H1 (cell line): ENCODE measurements around the gene TNFRSF6B. TPM values are rescaled to one million over a fixed set of nuclear protein-coding genes. Genes with fewer than 3 reads are reported as not detected.
"Not testable (repeated sequence)": the region's sequence is repeated elsewhere in the genome, so short reads cannot be mapped to it uniquely, and the experiment has no call there.

Source experiments
- CTCF ChIA-PET: fragments of 300-600 bp; sonication (Branson Sonifier 250); formaldehyde crosslinking; loops from one replicate; lab custom pipeline; 2021; ENCODE audit not compliant: partially characterized antibody; lab: Charles Lee
- POLR2A ChIA-PET: fragments of 300-600 bp; sonication (Branson Sonifier 250); formaldehyde crosslinking; loops from one replicate; lab custom pipeline; 2021; ENCODE audit warnings: inconsistent platforms; ENCODE audit not compliant: partially characterized antibody; lab: Charles Lee
- DNase-seq, 2 experiments: peaks; one replicate each; pipeline versions ENCODE4 v3.0.0 to v3.0.0-alpha.2; 2010 to 2022; ENCODE audit warnings: low spot score in 2 of 2, low read depth in 1 of 2, mixed read lengths in 1 of 2
- FAIRE-seq: peaks from 2 replicates; lab custom pipeline; 2011; peaks lifted over from hg19 to GRCh38; lab: Jason Lieb, UNC
- H2AFZ ChIP-seq: 2 replicates; pipeline ENCODE4 v1.8.1; 2012; ENCODE audit warnings: low read length, inconsistent platforms
- H2AK5ac ChIP-seq: 2 replicates; pipeline ENCODE4 v1.6.1; 2013; ENCODE audit warnings: low read depth, low read length
- H2BK120ac ChIP-seq: replicated peaks from 2 replicates; pipeline ENCODE3; 2013; ENCODE audit warnings: low read depth, low read length, inconsistent platforms
- H2BK12ac ChIP-seq: 2 replicates; pipeline ENCODE4 v1.6.1; 2013; ENCODE audit warnings: low read depth, low read length
- H2BK15ac ChIP-seq: 2 replicates; pipeline ENCODE4 v1.6.1; 2013; ENCODE audit warnings: low read length
- H2BK20ac ChIP-seq: 2 replicates; pipeline ENCODE4 v1.6.1; 2013; ENCODE audit warnings: low read length
- H2BK5ac ChIP-seq: 2 replicates; pipeline ENCODE4 v1.6.1; 2013; ENCODE audit warnings: low read depth, low read length
- H3K14ac ChIP-seq: 2 replicates; pipeline ENCODE4 v1.6.1; 2013; ENCODE audit warnings: inconsistent platforms; ENCODE audit not compliant: insufficient read length
- H3K18ac ChIP-seq: 2 replicates; pipeline ENCODE4 v1.6.1; 2013; ENCODE audit warnings: low read length; ENCODE audit errors: extremely low read depth
- H3K23ac ChIP-seq: 2 replicates; pipeline ENCODE4 v1.6.1; 2013; ENCODE audit warnings: inconsistent platforms; ENCODE audit not compliant: insufficient read length
- H3K23me2 ChIP-seq: 2 replicates; pipeline ENCODE4 v1.6.1; 2013; ENCODE audit warnings: low read depth, low read length
- H3K27ac ChIP-seq: 2 replicates; pipeline ENCODE4 v1.6.1; 2011; ENCODE audit warnings: low read depth, low read length, inconsistent platforms
- H3K27me3 ChIP-seq, 4 experiments: replicated peaks in 1 of 4; 1 replicate in 1 of 4; 2 replicates in 3 of 4; pipeline versions ENCODE4 v1.6.1 to v1.8.1; 2011 to 2013; ENCODE audit warnings: low read length in 3 of 4, mild to moderate bottlenecking in 3 of 4, inconsistent platforms in 2 of 4, mixed read lengths in 2 of 4, moderate library complexity in 1 of 4; ENCODE audit not compliant: control insufficient read depth in 3 of 4, insufficient read depth in 3 of 4; ENCODE audit errors: extremely low read depth in 1 of 4
- H3K36me3 ChIP-seq, 4 experiments: 2 replicates each; pipeline versions ENCODE4 v1.6.1 to v1.8.1; 2011 to 2013; ENCODE audit warnings: mild to moderate bottlenecking in 4 of 4, low read length in 3 of 4, moderate library complexity in 2 of 4, control low read depth in 1 of 4, inconsistent platforms in 1 of 4; ENCODE audit not compliant: insufficient read depth in 4 of 4, control insufficient read depth in 2 of 4
- H3K4ac ChIP-seq: replicated peaks from 2 replicates; pipeline ENCODE3; 2013; ENCODE audit warnings: low read length, low read depth, mixed read lengths, inconsistent platforms; ENCODE audit not compliant: insufficient read length
- H3K4me1 ChIP-seq, 4 experiments: replicated peaks in 1 of 4; 1 replicate in 1 of 4; 2 replicates in 3 of 4; pipeline versions ENCODE4 v1.6.1 to v1.8.1; 2011 to 2013; ENCODE audit warnings: low read length in 3 of 4, inconsistent platforms in 2 of 4, mixed read lengths in 1 of 4; ENCODE audit not compliant: insufficient read depth in 4 of 4, control insufficient read depth in 3 of 4
- H3K4me2 ChIP-seq, 2 experiments: 2 replicates each; pipeline versions ENCODE4 v1.6.1 to v1.8.1; 2011 to 2013; ENCODE audit warnings: low read depth in 2 of 2, low read length in 2 of 2, control low read depth in 1 of 2, inconsistent platforms in 1 of 2, mild to moderate bottlenecking in 1 of 2; ENCODE audit not compliant: insufficient read depth in 1 of 2
- H3K4me3 ChIP-seq, 4 experiments: fragments of 200-600, 300-600 bp in 1 of 4; sonication (generic), shearing (Covaris generic), sonication (Bioruptor Twin) in 1 of 4; 2 replicates each; pipeline versions ENCODE4 v1.5.1 to v1.8.1; 2011 to 2016; ENCODE audit warnings: low read length in 4 of 4, low read depth in 3 of 4, control low read depth in 2 of 4, inconsistent platforms in 2 of 4, mild to moderate bottlenecking in 2 of 4, mixed read lengths in 1 of 4, moderate library complexity in 1 of 4; ENCODE audit not compliant: insufficient read depth in 2 of 4; ENCODE audit errors: extremely low read depth in 1 of 4
- H3K56ac ChIP-seq: replicated peaks from 2 replicates; pipeline ENCODE3; 2013; ENCODE audit warnings: low read depth, mild to moderate bottlenecking, mixed read lengths, low read length, inconsistent platforms; ENCODE audit not compliant: insufficient read length
- H3K79me1 ChIP-seq: 2 replicates; pipeline ENCODE4 v1.6.1; 2013; ENCODE audit warnings: low read depth, low read length, control low read depth
- H3K79me2 ChIP-seq, 2 experiments: 2 replicates each; pipeline versions ENCODE4 v1.6.1 to v1.8.1; 2012 to 2013; ENCODE audit warnings: low read length in 2 of 2, mild to moderate bottlenecking in 2 of 2, inconsistent platforms in 1 of 2; ENCODE audit not compliant: insufficient read depth in 2 of 2, control insufficient read depth in 1 of 2
- H3K9ac ChIP-seq, 4 experiments: replicated peaks in 1 of 4; 1 replicate in 1 of 4; 2 replicates in 3 of 4; pipeline versions ENCODE4 v1.6.1 to v1.8.1; 2011 to 2013; ENCODE audit warnings: low read depth in 3 of 4, low read length in 3 of 4, control low read depth in 2 of 4, mild to moderate bottlenecking in 2 of 4, moderate library complexity in 2 of 4, inconsistent platforms in 1 of 4; ENCODE audit errors: extremely low read depth in 1 of 4
- H3K9me3 ChIP-seq, 2 experiments: 2 replicates each; pipeline versions ENCODE4 v1.6.1 to v1.8.1; 2012 to 2013; ENCODE audit warnings: mild to moderate bottlenecking in 2 of 2, moderate library complexity in 2 of 2, control low read depth in 1 of 2, inconsistent platforms in 1 of 2, low read depth in 1 of 2, low read length in 1 of 2, mixed read lengths in 1 of 2; ENCODE audit not compliant: insufficient read depth in 2 of 2
- H4K20me1 ChIP-seq, 2 experiments: replicated peaks in 1 of 2; 2 replicates each; pipeline versions ENCODE3 to v1.8.1; 2011 to 2013; ENCODE audit warnings: inconsistent platforms in 2 of 2, low read length in 2 of 2, mild to moderate bottlenecking in 1 of 2; ENCODE audit not compliant: insufficient read depth in 2 of 2, control insufficient read depth in 1 of 2
- H4K5ac ChIP-seq: 2 replicates; pipeline ENCODE4 v1.6.1; 2013; ENCODE audit warnings: low read length, low read depth, mixed read lengths, inconsistent platforms; ENCODE audit not compliant: insufficient read length
- H4K8ac ChIP-seq: 2 replicates; pipeline ENCODE4 v1.8.0; 2013; ENCODE audit warnings: mild to moderate bottlenecking, moderate library complexity, low read length, inconsistent platforms; ENCODE audit not compliant: insufficient read depth; ENCODE audit errors: extremely low read depth
- H4K91ac ChIP-seq: replicated peaks from 2 replicates; pipeline ENCODE3; 2013; ENCODE audit warnings: low read length, mixed read lengths, inconsistent platforms; ENCODE audit not compliant: insufficient read length
- WGBS, 2 experiments: shearing (Covaris generic) in 1 of 2; methylation state at CpG; one replicate each; pipeline versions ENCODE4 v1.1.6 to v1.1.7; 2013 to 2015; ENCODE audit warnings: low lambda C conversion rate in 2 of 2, mixed read lengths in 2 of 2, inconsistent platforms in 1 of 2, low coverage in 1 of 2, missing lambda C conversion rate in 1 of 2; ENCODE audit not compliant: insufficient replicate concordance in 2 of 2, insufficient coverage in 1 of 2, insufficient read length in 1 of 2; ENCODE audit errors: extremely low coverage in 1 of 2, missing lambda C conversion rate in 1 of 2; 5-methylcytosine and 5-hydroxymethylcytosine counted together
- polyA plus RNA-seq, 7 experiments: library from polyadenylated mRNA; depleted of rRNA in 3 of 7; stranded (reverse) in 5 of 7; unstranded in 2 of 7; fragments of >200 nt in 5 of 7; fragments of 200-250 nt in 2 of 7; gene quantifications; 1 replicate in 5 of 7; 2 replicates in 1 of 7; 4 replicates in 1 of 7; pipeline versions ENCODE4 v1.2.1 to v1.2.3, GENCODE V29; 2011 to 2013; ENCODE audit warnings: missing spikeins in 2 of 7, mixed read lengths in 2 of 7
- total RNA-seq: library from RNA; stranded (reverse); fragmentation: NEBNext Ultra II Directional; extraction: Animal tissue kit (Norgen Biotek cat#: 25700); gene quantifications from 2 replicates; pipeline ENCODE4 v1.2.1, GENCODE V29; 2021

The TNFRSF6B gene
- total and polyA plus RNA-seq, 2 of the 8 experiments (the other 6 are each of a cell fraction or from before 2014, with no cell fraction given), result 3.1 TPM; not detected in 1

- H3K4ac ChIP-seq, result not testable (repeated sequence)
These were observed 36.3 kb upstream of the TNFRSF6B start for GRCh38 chr20:63660174-63660573.

More at GRCh38 chr20:63660174-63660573, 36.3 kb upstream of the TNFRSF6B start:
- H3K36me3 ChIP-seq, result peaks cover 0 to 15% (median 4%) of the 10 kb centered on the region in 4 experiments; a peak in 4 of 8 replicates
- H3K79me1 ChIP-seq, H4K91ac ChIP-seq, H3K4me2 ChIP-seq, H3K27ac ChIP-seq, H2BK120ac ChIP-seq, H3K23ac ChIP-seq, H2BK20ac ChIP-seq, H2BK5ac ChIP-seq, H3K9me3 ChIP-seq, H3K4me3 ChIP-seq, H3K56ac ChIP-seq, FAIRE-seq, H3K4me1 ChIP-seq, DNase-seq, H3K23me2 ChIP-seq, H3K27me3 ChIP-seq, H4K5ac ChIP-seq, H3K14ac ChIP-seq, H4K20me1 ChIP-seq, H3K18ac ChIP-seq, POLR2A ChIA-PET, H3K79me2 ChIP-seq, H2BK12ac ChIP-seq, H3K9ac ChIP-seq, H2BK15ac ChIP-seq, H2AFZ ChIP-seq, H2AK5ac ChIP-seq, H4K8ac ChIP-seq: not testable (repeated sequence)
- WGBS, 2 experiments, result 87% methylated on average over 10 of the region's 10 CpGs; no CpG with 5 or more reads in 1 of the 2 experiments
- CTCF ChIA-PET, result interaction anchor here (0.9 kb wide), 1 partner anchor 45 kb away, joined by 3 read pairs; no protein-coding TSS in a partner anchor
